Fibroblast of lung (primary cell): ENCODE data around the gene CACNG7. TPM values are rescaled to one million over a fixed set of nuclear protein-coding genes. Genes with fewer than 3 reads are reported as not detected.

Source experiments
- DNase-seq, 2 donors: peaks; one replicate each; pipeline versions ENCODE4 v3.0.0 to v3.0.0-alpha.2; 2010; ENCODE audit warnings: low read depth in 2 of 2
- H2AFZ ChIP-seq: 2 replicates; pipeline ENCODE4 v1.5.1; 2012; ENCODE audit warnings: low read length, control low read depth, inconsistent platforms
- H3K27ac ChIP-seq: 2 replicates; pipeline ENCODE4 v1.5.1; 2011; ENCODE audit warnings: low read length, control low read depth; ENCODE audit not compliant: insufficient read depth
- H3K27me3 ChIP-seq: 2 replicates; pipeline ENCODE4 v1.5.1; 2011; ENCODE audit warnings: mild to moderate bottlenecking, low read length; ENCODE audit not compliant: control insufficient read depth, insufficient read depth
- H3K36me3 ChIP-seq: 2 replicates; pipeline ENCODE4 v1.5.1; 2011; ENCODE audit warnings: low read length; ENCODE audit not compliant: control insufficient read depth, insufficient read depth
- H3K4me1 ChIP-seq: 2 replicates; pipeline ENCODE4 v1.5.1; 2011; ENCODE audit warnings: low read length; ENCODE audit not compliant: control insufficient read depth, insufficient read depth; ENCODE audit errors: extremely low read depth
- H3K4me2 ChIP-seq: 2 replicates; pipeline ENCODE4 v1.5.1; 2011; ENCODE audit warnings: low read length, control low read depth; ENCODE audit not compliant: insufficient read depth; ENCODE audit errors: extremely low read depth
- H3K4me3 ChIP-seq, 4 experiments: fragments of 200-600 bp in 1 of 4; sonication (generic) in 1 of 4; replicated peaks in 1 of 4; 2 replicates each; pipeline ENCODE4 v1.5.1; 2011 to 2016; ENCODE audit warnings: low read length in 4 of 4, low read depth in 3 of 4, mild to moderate bottlenecking in 3 of 4, control low read depth in 2 of 4, inconsistent platforms in 1 of 4, mixed read lengths in 1 of 4; ENCODE audit not compliant: insufficient read depth in 1 of 4; ENCODE audit errors: control extremely low read depth in 1 of 4
- H3K79me2 ChIP-seq: 2 replicates; pipeline ENCODE4 v1.5.1; 2012; ENCODE audit warnings: mild to moderate bottlenecking, low read length, inconsistent platforms; ENCODE audit not compliant: control insufficient read depth, insufficient read depth
- H3K9ac ChIP-seq: 2 replicates; pipeline ENCODE4 v1.5.1; 2011; ENCODE audit warnings: mild to moderate bottlenecking, low read length, control low read depth; ENCODE audit not compliant: insufficient read depth
- H3K9me3 ChIP-seq: 2 replicates; pipeline ENCODE4 v1.5.1; 2012; ENCODE audit warnings: low read depth, low read length; ENCODE audit not compliant: control insufficient read depth, insufficient read depth
- H4K20me1 ChIP-seq: 2 replicates; pipeline ENCODE4 v1.5.1; 2011; ENCODE audit warnings: low read length; ENCODE audit not compliant: control insufficient read depth, insufficient read depth; ENCODE audit errors: extremely low read depth
- EZH2 ChIP-seq: IDR thresholded peaks from 2 replicates; pipeline ENCODE4 v1.5.1; 2012; ENCODE audit warnings: low read length, control low read depth, mild to moderate bottlenecking; ENCODE audit errors: missing control alignments
- polyA plus RNA-seq, 2 donors: library from polyadenylated mRNA; depleted of rRNA in 1 of 2; stranded (reverse) in 1 of 2; unstranded in 1 of 2; fragments of >200 nt; gene quantifications; 2 replicates each; pipeline ENCODE4 v1.2.1, GENCODE V29; 2011 to 2012; ENCODE audit warnings: missing spikeins in 1 of 2
- total RNA-seq: library from RNA; depleted of rRNA; stranded (reverse); fragments of >200 nt; gene quantifications from 2 replicates; pipeline ENCODE4 v1.2.1, GENCODE V29; 2014
- TF ChIP-seq, protein P1 (sequence below), 2 donors: IDR thresholded peaks in 1 of 2; conservative IDR thresholded peaks in 1 of 2; 1 replicate in 1 of 2; 2 replicates in 1 of 2; pipeline ENCODE4 v1.5.1; 2011 to 2012; ENCODE audit warnings: low read length in 2 of 2, control low read depth in 1 of 2, inconsistent platforms in 1 of 2, low read depth in 1 of 2, mild to moderate bottlenecking in 1 of 2

Gene CACNG7
- total and polyA plus RNA-seq, 2 donors (not counting 1 experiment from before 2014, with no cell fraction given): 0.17 to 0.68 TPM

DNA sequence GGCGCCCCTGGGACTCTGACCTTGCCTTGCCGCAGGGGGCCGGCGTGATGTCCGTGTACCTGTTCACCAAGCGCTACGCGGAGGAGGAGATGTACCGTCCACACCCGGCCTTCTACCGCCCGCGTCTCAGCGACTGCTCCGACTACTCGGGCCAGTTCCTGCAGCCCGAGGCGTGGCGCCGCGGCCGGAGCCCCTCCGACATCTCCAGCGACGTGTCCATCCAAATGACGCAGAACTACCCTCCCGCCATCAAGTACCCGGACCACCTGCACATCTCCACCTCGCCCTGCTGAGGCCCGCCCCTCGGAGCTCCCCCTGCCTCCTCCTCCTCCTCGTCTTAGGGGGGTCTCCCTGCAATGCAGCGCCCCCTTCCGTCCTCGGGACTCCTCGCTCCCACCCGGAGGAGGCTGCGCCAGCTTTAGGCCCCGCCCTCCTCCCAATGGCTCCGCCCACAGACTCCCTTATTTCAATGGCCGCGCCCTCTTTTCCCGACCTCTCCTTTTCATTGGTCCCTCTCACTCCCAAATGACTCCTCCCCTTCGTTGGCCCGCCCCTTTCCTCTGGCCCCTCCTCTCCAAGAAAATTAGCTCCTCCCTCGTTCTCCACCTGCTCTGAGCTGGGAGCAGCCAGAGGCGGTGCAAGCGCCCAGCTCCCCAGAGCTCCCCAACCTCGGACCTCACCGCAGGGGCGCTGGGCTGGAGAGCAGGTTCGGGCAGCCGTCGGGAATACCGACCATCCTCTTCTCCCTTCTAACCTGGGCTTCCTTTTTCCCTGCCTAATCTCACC lies 33.1 kb downstream of the CACNG7 start:
- Histone ChIP-seq H4K20me1 (no peaks in the 10 kb centered on the region), H3K36me3 (no peaks in the 10 kb centered on the region), H3K9me3 (no peaks in the 10 kb centered on the region), H3K27ac (no peak overlapping the region), H3K4me1 (no peaks in the 10 kb centered on the region), H3K27me3 (peaks cover 5% of the 10 kb centered on the region), H3K4me3 (no peak overlapping the region), H3K9ac (no peak overlapping the region), H2AFZ (no peak overlapping the region), H3K4me2 (no peak overlapping the region), H3K79me2 (no peaks in the 10 kb centered on the region)
- DNase-seq: no peak
- TF ChIP-seq EZH2: no peak
- TF ChIP-seq, protein P1, sequence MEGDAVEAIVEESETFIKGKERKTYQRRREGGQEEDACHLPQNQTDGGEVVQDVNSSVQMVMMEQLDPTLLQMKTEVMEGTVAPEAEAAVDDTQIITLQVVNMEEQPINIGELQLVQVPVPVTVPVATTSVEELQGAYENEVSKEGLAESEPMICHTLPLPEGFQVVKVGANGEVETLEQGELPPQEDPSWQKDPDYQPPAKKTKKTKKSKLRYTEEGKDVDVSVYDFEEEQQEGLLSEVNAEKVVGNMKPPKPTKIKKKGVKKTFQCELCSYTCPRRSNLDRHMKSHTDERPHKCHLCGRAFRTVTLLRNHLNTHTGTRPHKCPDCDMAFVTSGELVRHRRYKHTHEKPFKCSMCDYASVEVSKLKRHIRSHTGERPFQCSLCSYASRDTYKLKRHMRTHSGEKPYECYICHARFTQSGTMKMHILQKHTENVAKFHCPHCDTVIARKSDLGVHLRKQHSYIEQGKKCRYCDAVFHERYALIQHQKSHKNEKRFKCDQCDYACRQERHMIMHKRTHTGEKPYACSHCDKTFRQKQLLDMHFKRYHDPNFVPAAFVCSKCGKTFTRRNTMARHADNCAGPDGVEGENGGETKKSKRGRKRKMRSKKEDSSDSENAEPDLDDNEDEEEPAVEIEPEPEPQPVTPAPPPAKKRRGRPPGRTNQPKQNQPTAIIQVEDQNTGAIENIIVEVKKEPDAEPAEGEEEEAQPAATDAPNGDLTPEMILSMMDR (conservative IDR thresholded peaks at IDR 0.05 in 1 of 2, IDR thresholded peaks at IDR 0.05 in 1 of 2; ENCODE audit: low read depth in 1 of 2, low read length in 2 of 2): no peak

DNA sequence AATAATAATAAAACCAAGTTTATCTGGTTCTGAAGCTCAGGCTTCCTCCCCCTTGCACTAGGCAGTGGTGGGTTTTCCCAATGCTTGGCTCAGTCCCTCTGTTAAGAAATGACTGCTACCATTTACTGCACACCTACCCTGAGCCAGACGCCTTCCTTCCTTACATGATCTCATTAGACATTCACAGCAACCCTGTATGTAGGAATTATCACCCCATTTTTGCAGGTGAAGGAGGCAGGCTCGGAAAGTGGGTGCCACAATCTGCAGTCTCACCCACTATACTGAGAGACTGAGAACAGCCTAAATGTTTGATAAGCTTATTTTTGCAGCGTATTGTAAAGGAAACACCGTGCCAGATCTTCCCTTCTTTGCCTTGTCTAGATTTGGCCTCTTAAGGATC lies 35.3 kb downstream of the CACNG7 start:
- no peak overlapping the region for H2AFZ ChIP-seq
- peaks cover 5% of the 10 kb centered on the region for H3K27me3 ChIP-seq
- no peak overlapping the region for H3K27ac ChIP-seq
- H3K9ac ChIP-seq: no peak overlapping the region
- H3K79me2 ChIP-seq: no peaks in the 10 kb centered on the region
- no peak overlapping the region for H3K4me2 ChIP-seq
- no peaks in the 10 kb centered on the region for H3K9me3 ChIP-seq
- no peaks in the 10 kb centered on the region for H3K36me3 ChIP-seq
- TF ChIP-seq, protein P1 (conservative IDR thresholded peaks at IDR 0.05 in 1 of 2, IDR thresholded peaks at IDR 0.05 in 1 of 2; ENCODE audit: low read depth in 1 of 2, low read length in 2 of 2): no peak
- TF ChIP-seq EZH2: no peak
- H3K4me3 ChIP-seq: no peak overlapping the region
- no peaks in the 10 kb centered on the region for H4K20me1 ChIP-seq
- H3K4me1 ChIP-seq: no peaks in the 10 kb centered on the region
- DNase-seq: no peak

DNA sequence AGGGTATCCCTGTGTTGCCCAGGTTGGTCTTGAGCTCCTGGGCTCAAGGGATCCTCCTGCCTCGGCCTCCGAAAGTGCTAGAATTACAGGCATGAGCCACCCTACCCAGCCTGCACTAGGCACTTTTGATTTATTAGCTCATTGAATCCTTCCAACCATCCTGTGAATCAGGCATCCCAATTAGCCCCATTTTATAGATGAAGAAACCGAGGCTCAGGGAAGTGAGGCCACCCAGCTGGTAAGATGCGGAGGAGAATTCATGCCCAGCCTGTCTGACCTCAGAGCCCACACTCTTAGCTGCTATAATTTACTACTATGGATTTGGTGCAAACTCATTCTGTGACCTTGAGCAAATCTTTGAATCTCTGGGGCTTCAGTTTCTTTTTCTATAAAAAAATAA lies 35.9 kb downstream of the CACNG7 start:
- TF ChIP-seq, protein P1 (conservative IDR thresholded peaks at IDR 0.05 in 1 of 2, IDR thresholded peaks at IDR 0.05 in 1 of 2; ENCODE audit: low read depth in 1 of 2, low read length in 2 of 2): no peak
- no peak for TF ChIP-seq EZH2
- Histone ChIP-seq H3K27ac (no peak overlapping the region), H3K79me2 (no peaks in the 10 kb centered on the region), H3K9me3 (no peaks in the 10 kb centered on the region), H4K20me1 (no peaks in the 10 kb centered on the region), H3K27me3 (peaks cover 5% of the 10 kb centered on the region), H3K9ac (no peak overlapping the region), H3K4me1 (no peaks in the 10 kb centered on the region), H3K4me3 (no peak overlapping the region), H2AFZ (no peak overlapping the region), H3K4me2 (no peak overlapping the region), H3K36me3 (no peaks in the 10 kb centered on the region)
- DNase-seq: no peak
